NT2/D1 (cell line): ENCODE results near the gene ZNF341.

Source experiments
- DNase-seq: peaks from one replicate; pipeline ENCODE4 v3.0.0-alpha.2; 2011; ENCODE audit warnings: low read depth, low spot score
- H3K27me3 ChIP-seq: 2 replicates; pipeline ENCODE4 v1.6.0; 2011; ENCODE audit warnings: mild to moderate bottlenecking; ENCODE audit not compliant: insufficient read length, insufficient read depth
- H3K36me3 ChIP-seq: 2 replicates; pipeline ENCODE4 v1.6.1; 2011; ENCODE audit warnings: mild to moderate bottlenecking, low read length, mixed read lengths; ENCODE audit not compliant: insufficient read depth, insufficient read length
- H3K4me1 ChIP-seq: 2 replicates; pipeline ENCODE4 v1.5.1; 2011; ENCODE audit not compliant: insufficient read depth, insufficient read length
- H3K4me3 ChIP-seq: 2 replicates; pipeline ENCODE4 v1.5.1; 2011; ENCODE audit warnings: low read depth; ENCODE audit not compliant: insufficient read length
- H3K9ac ChIP-seq: 2 replicates; pipeline ENCODE4 v1.6.0; 2011; ENCODE audit warnings: low read depth; ENCODE audit not compliant: insufficient read length
- H3K9me3 ChIP-seq: 2 replicates; pipeline ENCODE4 v1.5.1; 2011; ENCODE audit warnings: mild to moderate bottlenecking, low read length; ENCODE audit not compliant: insufficient read depth
- SUZ12 ChIP-seq: IDR thresholded peaks from 2 replicates; pipeline ENCODE4 v1.6.1; 2011; ENCODE audit not compliant: insufficient read length, insufficient read depth; ENCODE audit errors: extremely low read depth
- YY1 ChIP-seq: IDR thresholded peaks from 2 replicates; pipeline ENCODE4 v1.6.1; 2011; ENCODE audit not compliant: insufficient read length, insufficient read depth
- ZNF274 ChIP-seq: IDR thresholded peaks from 2 replicates; pipeline ENCODE4 v1.6.1; 2011; ENCODE audit warnings: mild to moderate bottlenecking, low read depth, low read length

Gene ZNF341

DNA sequence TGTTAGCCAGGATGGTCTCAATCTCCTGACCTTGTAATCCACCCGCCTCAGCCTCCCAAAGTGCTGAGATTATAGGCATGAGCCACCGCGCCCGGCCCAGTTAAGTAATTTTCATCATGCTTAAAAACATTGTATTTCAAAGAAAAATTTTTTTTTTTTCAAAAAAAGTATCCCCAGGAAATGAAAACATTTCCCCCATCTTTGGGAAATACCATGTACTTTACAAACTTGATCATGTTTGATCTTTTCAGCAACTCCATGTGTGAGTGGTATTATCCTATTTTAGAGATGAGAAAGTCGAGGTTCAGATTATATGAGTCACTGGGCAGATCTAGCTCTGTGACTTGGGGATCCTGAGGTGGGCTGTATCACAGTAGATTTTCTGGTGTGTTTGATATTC, 91.2 kb downstream of the ZNF341 start:
- Histone ChIP-seq H3K36me3 (peaks cover 14% of the 10 kb centered on the region), H3K9me3 (no peaks in the 10 kb centered on the region), H3K27me3 (no peaks in the 10 kb centered on the region), H3K4me3 (no peak overlapping the region), H3K9ac (no peak overlapping the region), H3K4me1 (peaks cover 2% of the 10 kb centered on the region)
- DNase-seq, result no peak
- TF ChIP-seq SUZ12 (no peak), ZNF274 (no peak), YY1 (no peak)

- H3K9ac ChIP-seq, result no peak overlapping the region
- TF ChIP-seq SUZ12, result no peak
- TF ChIP-seq ZNF274, result no peak
- TF ChIP-seq YY1, result no peak
- peaks cover 7% of the 10 kb centered on the region for H3K36me3 ChIP-seq
- peaks cover 2% of the 10 kb centered on the region for H3K4me1 ChIP-seq
- DNase-seq, result no peak
- H3K9me3 ChIP-seq, result no peaks in the 10 kb centered on the region
- H3K27me3 ChIP-seq, result no peaks in the 10 kb centered on the region
- no peak overlapping the region for H3K4me3 ChIP-seq
Observed at GRCh38 chr20:33824852-33825251, 93.1 kb downstream of the ZNF341 start.

DNA sequence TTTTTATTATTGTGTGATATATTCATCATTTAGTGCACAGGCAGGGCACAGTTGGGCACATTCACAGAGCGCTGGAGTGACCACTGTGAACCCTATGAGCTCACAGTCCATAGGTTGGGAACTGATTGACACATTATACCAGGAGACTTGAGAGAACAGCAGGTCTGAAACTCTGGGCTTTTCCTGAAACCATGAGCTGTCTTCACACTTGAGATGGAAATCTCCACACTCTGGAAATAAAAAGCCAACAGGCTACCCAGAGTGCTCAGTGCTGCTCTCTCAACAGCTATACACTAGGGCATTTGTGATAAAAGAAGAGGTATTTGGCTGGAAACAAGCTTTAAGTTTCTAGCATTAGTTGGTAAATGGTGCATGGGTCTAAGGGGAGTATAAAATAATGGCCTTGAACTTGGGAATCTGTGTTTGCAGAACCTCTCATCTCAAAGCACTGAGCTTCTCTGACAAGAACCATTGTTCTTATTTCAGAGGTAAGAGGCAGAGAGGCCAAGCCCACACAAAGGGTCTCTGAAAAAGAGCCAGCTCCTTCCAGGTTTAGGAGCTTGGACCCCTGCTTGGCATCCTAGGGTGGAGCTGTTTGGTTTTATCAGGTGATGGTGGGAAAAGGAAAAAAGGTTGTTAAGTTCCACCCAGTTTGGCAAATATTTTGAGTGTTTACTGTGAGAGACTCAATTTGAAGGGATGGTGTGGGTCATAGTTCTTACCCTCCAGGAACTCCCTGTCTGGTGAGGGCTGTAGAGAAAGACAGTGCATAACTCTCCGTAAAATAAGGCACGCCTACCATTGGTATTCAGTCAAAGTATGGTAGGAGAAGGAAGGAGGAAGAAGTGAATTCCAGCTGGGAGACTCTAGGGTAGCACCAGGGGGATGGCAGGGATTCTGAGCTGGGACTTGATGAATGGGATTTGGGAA, 93.8 kb downstream of the ZNF341 start:
- no peak for DNase-seq
- H3K9ac ChIP-seq, result no peak overlapping the region

GRCh38 chr20:33826270-33826897, 94.6 kb downstream of the ZNF341 start:
- no peak overlapping the region for H3K4me3 ChIP-seq
- peaks cover 7% of the 10 kb centered on the region for H3K36me3 ChIP-seq
- DNase-seq, result no peak
- peaks cover 5% of the 10 kb centered on the region for H3K4me1 ChIP-seq
- no peak overlapping the region for H3K9ac ChIP-seq
- TF ChIP-seq ZNF274 (no peak), YY1 (no peak), SUZ12 (no peak)
- no peaks in the 10 kb centered on the region for H3K27me3 ChIP-seq
- H3K9me3 ChIP-seq, result no peaks in the 10 kb centered on the region

More for the DNA sequence above, 93.8 kb downstream of the ZNF341 start:
- Histone ChIP-seq H3K27me3 (no peaks in the 10 kb centered on the region), H3K9me3 (no peaks in the 10 kb centered on the region), H3K4me3 (no peak overlapping the region), H3K36me3 (peaks cover 7% of the 10 kb centered on the region), H3K4me1 (peaks cover 5% of the 10 kb centered on the region)
- no peak for TF ChIP-seq YY1
- TF ChIP-seq ZNF274, result no peak
- TF ChIP-seq SUZ12, result no peak

DNA sequence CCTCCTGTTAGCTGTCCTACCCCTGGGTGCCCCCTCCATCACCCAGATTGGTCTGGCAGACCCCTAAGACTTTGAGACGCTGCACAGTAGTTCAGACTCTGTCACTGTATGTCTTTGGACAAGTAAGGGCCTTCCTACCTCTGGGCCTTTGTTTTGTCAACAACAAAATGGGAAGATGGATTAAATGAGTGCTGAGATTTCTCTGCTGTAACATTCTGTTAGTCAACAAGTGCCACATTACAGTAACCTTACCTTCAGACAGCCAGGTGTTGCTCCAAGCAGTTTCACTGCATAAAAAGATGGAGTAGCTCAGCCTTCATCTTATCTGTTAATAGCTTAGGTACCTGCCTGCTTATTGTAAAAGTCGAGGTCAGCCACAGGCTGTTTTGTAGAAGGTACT, 95.3 kb downstream of the ZNF341 start:
- TF ChIP-seq ZNF274 (no peak), YY1 (no peak), SUZ12 (no peak)
- no peak for DNase-seq
- Histone ChIP-seq H3K9me3 (no peaks in the 10 kb centered on the region), H3K4me3 (no peak overlapping the region), H3K9ac (no peak overlapping the region), H3K27me3 (no peaks in the 10 kb centered on the region), H3K36me3 (peaks cover 9% of the 10 kb centered on the region), H3K4me1 (peaks cover 7% of the 10 kb centered on the region)

DNA sequence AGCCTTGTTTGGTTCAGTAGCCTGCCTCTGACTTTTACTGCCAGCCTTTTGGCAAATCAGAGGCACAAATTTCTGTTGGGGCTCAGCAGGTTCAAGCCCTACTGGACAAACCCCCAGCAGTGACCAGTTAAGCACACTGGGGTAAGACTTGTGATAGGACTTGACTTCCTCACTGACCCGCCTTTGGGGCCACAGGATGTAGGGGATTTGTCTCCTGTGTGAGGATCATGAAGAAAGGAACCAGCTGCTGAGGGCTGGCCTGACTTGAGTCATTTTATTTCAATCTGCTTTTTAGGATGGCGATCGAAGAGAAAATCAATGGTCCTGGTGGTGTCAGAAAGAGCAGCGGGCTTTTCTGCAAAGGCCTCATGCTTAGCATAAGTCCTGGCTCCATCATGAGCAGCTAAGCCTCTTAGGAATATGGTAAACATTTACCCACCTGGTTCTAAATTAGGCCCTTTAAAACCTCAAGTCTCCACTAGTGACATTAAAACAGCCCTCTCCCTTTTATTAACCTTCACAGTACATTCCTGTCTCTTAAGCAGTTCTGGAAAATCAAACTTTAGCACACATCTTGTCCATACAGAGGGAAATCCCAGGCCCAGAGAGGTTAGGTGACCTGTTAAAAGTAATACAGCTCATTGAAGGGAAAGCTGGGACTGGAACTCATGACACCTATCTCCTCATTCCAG, 96.0 kb downstream of the ZNF341 start:
- TF ChIP-seq YY1 (no peak), ZNF274 (no peak), SUZ12 (no peak)
- H3K36me3 ChIP-seq, result peaks cover 13% of the 10 kb centered on the region
- no peak overlapping the region for H3K9ac ChIP-seq
- H3K4me1 ChIP-seq, result peaks cover 9% of the 10 kb centered on the region
- DNase-seq, result no peak
- H3K9me3 ChIP-seq, result no peaks in the 10 kb centered on the region
- H3K4me3 ChIP-seq, result no peak overlapping the region
- H3K27me3 ChIP-seq, result no peaks in the 10 kb centered on the region

GRCh38 chr20:33828326-33828844, 96.6 kb downstream of the ZNF341 start:
- Histone ChIP-seq H3K4me3 (no peak overlapping the region), H3K27me3 (no peaks in the 10 kb centered on the region), H3K36me3 (peaks cover 10% of the 10 kb centered on the region), H3K4me1 (peaks cover 9% of the 10 kb centered on the region), H3K9ac (no peak overlapping the region), H3K9me3 (no peaks in the 10 kb centered on the region)
- no peak for DNase-seq
- TF ChIP-seq YY1, result no peak
- TF ChIP-seq ZNF274, result no peak
- no peak for TF ChIP-seq SUZ12
